Activated CD8-positive, alpha-beta T cell treated with anti-CD3 and anti-CD28 coated beads, Interleukin-2, amount 10 ng/mL, durations not matched to agents 7 days and 5 days (primary cell): Measurements from ENCODE around the gene SNTG2. TPM values are rescaled to one million over a fixed set of nuclear protein-coding genes. Genes with fewer than 3 reads are reported as not detected.
"Not testable (repeated sequence)": the region's sequence is repeated elsewhere in the genome, so short reads cannot be mapped to it uniquely, and the experiment has no call there.

Source experiments
- ATAC-seq: fragments of 150-1000 bp; cut with Tn5 transposase; one replicate; pipeline ENCODE4 v1.10.0; 2021; ENCODE audit warnings: moderate library complexity
- CTCF ChIA-PET: fragments of 350-600 bp; sonication (Branson Sonifier 250); formaldehyde crosslinking; loops from one replicate; lab custom pipeline; 2021; ENCODE audit warnings: antibody characterized with exemption; lab: Charles Lee
- POLR2A ChIA-PET: fragments of 350-600 bp; sonication (Branson Sonifier 250); formaldehyde crosslinking; loops from one replicate; lab custom pipeline; 2021; ENCODE audit warnings: antibody characterized with exemption; lab: Charles Lee
- DNase-seq: peaks from one replicate; pipeline ENCODE4 v3.0.0-alpha.2; 2020
- H3K27ac Mint-ChIP-seq: one replicate; pipeline ENCODE4 v1.8.0; 2021; ENCODE audit warnings: mild to moderate bottlenecking, mixed read lengths
- H3K27me3 Mint-ChIP-seq: one replicate; pipeline ENCODE4 v1.8.0; 2021; ENCODE audit warnings: low read depth, mixed read lengths
- H3K36me3 Mint-ChIP-seq: one replicate; pipeline ENCODE4 v1.8.0; 2021; ENCODE audit warnings: low read depth, mixed read lengths
- H3K4me1 Mint-ChIP-seq: one replicate; pipeline ENCODE4 v1.8.0; 2021; ENCODE audit warnings: low read depth, mixed read lengths
- H3K4me3 Mint-ChIP-seq: one replicate; pipeline ENCODE4 v1.8.0; 2021; ENCODE audit warnings: mild to moderate bottlenecking, mixed read lengths
- H3K9me3 Mint-ChIP-seq: one replicate; pipeline ENCODE4 v1.8.0; 2022; ENCODE audit warnings: mixed read lengths; ENCODE audit not compliant: insufficient read depth
- total RNA-seq, 2 experiments: library from RNA; stranded (reverse); gene quantifications; one replicate each; pipeline ENCODE4 v1.2.3, GENCODE V29; 2021

SNTG2 gene
- total RNA-seq, 2 experiments from 2014 or later: 1.6 to 2.5 TPM

- POLR2A ChIA-PET: no interaction called here
- CTCF ChIA-PET: no interaction called here
- Mint-ChIP-seq H3K27ac (no peak overlapping the region), H3K4me1 (peaks cover 8% of the 10 kb centered on the region), H3K27me3 (no peaks in the 10 kb centered on the region), H3K9me3 (no peaks in the 10 kb centered on the region), H3K36me3 (no peaks in the 10 kb centered on the region), H3K4me3 (no peak overlapping the region)
- ATAC-seq (no peak), DNase-seq (no peak)
Measured at GRCh38 chr2:1129982-1130381, 179.3 kb downstream of the SNTG2 start.

GRCh38 chr2:1130922-1131321, 180.3 kb downstream of the SNTG2 start:
- Mint-ChIP-seq H3K4me1 (peaks cover 8% of the 10 kb centered on the region), H3K36me3 (no peaks in the 10 kb centered on the region), H3K9me3 (no peaks in the 10 kb centered on the region), H3K27ac (no peak overlapping the region), H3K4me3 (no peak overlapping the region), H3K27me3 (no peaks in the 10 kb centered on the region)
- no peak for DNase-seq
- CTCF ChIA-PET: no interaction called here
- POLR2A ChIA-PET: no interaction called here
- no peak for ATAC-seq

- no peaks in the 10 kb centered on the region for H3K9me3 Mint-ChIP-seq
- CTCF ChIA-PET: interaction anchor here (0.8 to 0.9 kb wide), 2 partner anchors 8 to 178 kb away, joined by 3 to 8 read pairs; no protein-coding TSS in a partner anchor
- DNase-seq: no peak
- no peak overlapping the region for H3K27ac Mint-ChIP-seq
- peaks cover 4% of the 10 kb centered on the region for H3K27me3 Mint-ChIP-seq
- peaks cover 8% of the 10 kb centered on the region for H3K4me1 Mint-ChIP-seq
- H3K4me3 Mint-ChIP-seq: no peak overlapping the region
- POLR2A ChIA-PET: no interaction called here
- no peaks in the 10 kb centered on the region for H3K36me3 Mint-ChIP-seq
- ATAC-seq: no peak
Measured at GRCh38 chr2:1132328-1132969, 181.8 kb downstream of the SNTG2 start.

- CTCF ChIA-PET, H3K4me3 Mint-ChIP-seq, ATAC-seq, H3K27ac Mint-ChIP-seq, H3K4me1 Mint-ChIP-seq, H3K27me3 Mint-ChIP-seq, POLR2A ChIA-PET, H3K9me3 Mint-ChIP-seq, H3K36me3 Mint-ChIP-seq, DNase-seq: not testable (repeated sequence)
Measured at GRCh38 chr2:1133896-1134295, 183.2 kb downstream of the SNTG2 start.

GRCh38 chr2:1134629-1135028, 184.0 kb downstream of the SNTG2 start:
- Mint-ChIP-seq H3K9me3 (no peaks in the 10 kb centered on the region), H3K36me3 (no peaks in the 10 kb centered on the region), H3K4me1 (peaks cover 8% of the 10 kb centered on the region), H3K27me3 (peaks cover 4% of the 10 kb centered on the region), H3K27ac (no peak overlapping the region), H3K4me3 (no peak overlapping the region)
- DNase-seq (no peak), ATAC-seq (no peak)
- CTCF ChIA-PET: no interaction called here
- POLR2A ChIA-PET: no interaction called here

GRCh38 chr2:1136067-1136466, 185.4 kb downstream of the SNTG2 start:
- ATAC-seq: no peak
- H3K9me3 Mint-ChIP-seq: no peaks in the 10 kb centered on the region
- peaks cover 11% of the 10 kb centered on the region for H3K4me1 Mint-ChIP-seq
- H3K27ac Mint-ChIP-seq: no peak overlapping the region
- DNase-seq: no peak
- no peak overlapping the region for H3K4me3 Mint-ChIP-seq
- ChIA-PET CTCF (interaction anchor here (0.9 to 1.0 kb wide), 2 partner anchors 181 to 278 kb away, joined by 3 read pairs; no protein-coding TSS in a partner anchor), POLR2A (no interaction called here)
- peaks cover 4% of the 10 kb centered on the region for H3K27me3 Mint-ChIP-seq
- no peaks in the 10 kb centered on the region for H3K36me3 Mint-ChIP-seq

GRCh38 chr2:1136846-1137245, 186.2 kb downstream of the SNTG2 start:
- Mint-ChIP-seq H3K36me3 (no peaks in the 10 kb centered on the region), H3K27ac (no peak overlapping the region), H3K4me3 (no peak overlapping the region), H3K9me3 (no peaks in the 10 kb centered on the region), H3K4me1 (peaks cover 11% of the 10 kb centered on the region), H3K27me3 (peaks cover 4% of the 10 kb centered on the region)
- ATAC-seq (no peak), DNase-seq (no peak)
- CTCF ChIA-PET: interaction anchor here (0.9 kb wide), 1 partner anchor 279 kb away, joined by 3 read pairs; no protein-coding TSS in a partner anchor
- POLR2A ChIA-PET: no interaction called here

- no peak for ATAC-seq
- Mint-ChIP-seq H3K36me3 (no peaks in the 10 kb centered on the region), H3K4me1 (peaks cover 11% of the 10 kb centered on the region), H3K9me3 (no peaks in the 10 kb centered on the region), H3K27ac (no peak overlapping the region), H3K4me3 (no peak overlapping the region), H3K27me3 (peaks cover 4% of the 10 kb centered on the region)
- POLR2A ChIA-PET: no interaction called here
- DNase-seq: no peak
- CTCF ChIA-PET: no interaction called here
Measured at GRCh38 chr2:1137264-1137663, 186.6 kb downstream of the SNTG2 start.

GRCh38 chr2:1137913-1138391, 187.3 kb downstream of the SNTG2 start:
- peaks cover 11% of the 10 kb centered on the region for H3K4me1 Mint-ChIP-seq
- no peaks in the 10 kb centered on the region for H3K9me3 Mint-ChIP-seq
- H3K36me3 Mint-ChIP-seq: no peaks in the 10 kb centered on the region
- ChIA-PET POLR2A (no interaction called here), CTCF (no interaction called here)
- DNase-seq (no peak), ATAC-seq (no peak)
- H3K4me3 Mint-ChIP-seq: no peak overlapping the region
- H3K27ac Mint-ChIP-seq: no peak overlapping the region
- H3K27me3 Mint-ChIP-seq: peaks cover 4% of the 10 kb centered on the region

- ATAC-seq (peak; percentile 84), DNase-seq (peak; percentile 51)
- no peak overlapping the region for H3K4me3 Mint-ChIP-seq
- ChIA-PET CTCF (interaction anchor here (0.7 to 1.6 kb wide), 17 partner anchors 9 to 415 kb away, joined by 3 to 8 read pairs (median 3); no protein-coding TSS in a partner anchor), POLR2A (no interaction called here)
- H3K27me3 Mint-ChIP-seq: peaks cover 4% of the 10 kb centered on the region
- H3K4me1 Mint-ChIP-seq: peaks cover 3% of the 10 kb centered on the region
- H3K27ac Mint-ChIP-seq: no peak overlapping the region
- H3K9me3 Mint-ChIP-seq: no peaks in the 10 kb centered on the region
- peaks cover 2% of the 10 kb centered on the region for H3K36me3 Mint-ChIP-seq
Measured at GRCh38 chr2:1140389-1141003, 189.8 kb downstream of the SNTG2 start.

GRCh38 chr2:1141079-1141478, 190.4 kb downstream of the SNTG2 start:
- ChIA-PET CTCF (interaction anchor here (0.7 to 1.6 kb wide), 14 partner anchors 9 to 415 kb away, joined by 3 to 8 read pairs (median 4); no protein-coding TSS in a partner anchor), POLR2A (no interaction called here)
- H3K9me3 Mint-ChIP-seq: no peaks in the 10 kb centered on the region
- no peak for DNase-seq
- no peak overlapping the region for H3K27ac Mint-ChIP-seq
- peaks cover 4% of the 10 kb centered on the region for H3K27me3 Mint-ChIP-seq
- H3K4me3 Mint-ChIP-seq: no peak overlapping the region
- no peak for ATAC-seq
- peaks cover 2% of the 10 kb centered on the region for H3K36me3 Mint-ChIP-seq
- peaks cover 3% of the 10 kb centered on the region for H3K4me1 Mint-ChIP-seq

- Mint-ChIP-seq H3K36me3 (peaks cover 2% of the 10 kb centered on the region), H3K27me3 (no peaks in the 10 kb centered on the region), H3K27ac (no peak overlapping the region), H3K4me1 (peaks cover 3% of the 10 kb centered on the region), H3K9me3 (no peaks in the 10 kb centered on the region), H3K4me3 (no peak overlapping the region)
- POLR2A ChIA-PET: no interaction called here
- DNase-seq (no peak), ATAC-seq (no peak)
- CTCF ChIA-PET: no interaction called here
Measured at GRCh38 chr2:1143129-1143528, 192.5 kb downstream of the SNTG2 start.
